ENCODE results near the gene TTC28.

The TTC28 gene

GRCh38 chr22:28048529-28048928 is 631.1 kb downstream of the TTC28 start (continued):
- no peak for TF ChIP-seq GLIS1 (tag by site-specific recombination; IDR thresholded peaks at IDR 0.05)
- TF ChIP-seq ZNF223 (tag by site-specific recombination; IDR thresholded peaks at IDR 0.05): no peak
- TF ChIP-seq ZNF274 (IDR thresholded peaks at IDR 0.05; ENCODE audit: low read length): no peak
- no peak for TF ChIP-seq ZNF274 (tag by site-specific recombination; IDR thresholded peaks at IDR 0.05; ENCODE audit: borderline replicate concordance)

- H3K27ac ChIP-seq (ENCODE audit: extremely low read depth, low read depth, low read length): no peak overlapping the region
- ChIA-PET POLR2A (no interaction called here), CTCF (interaction anchor here (0.7 to 8.1 kb wide), 2 partner anchors 276 to 546 kb away, joined by 4 to 72 read pairs; no protein-coding TSS in a partner anchor)
- H3K9me3 ChIP-seq (ENCODE audit: control insufficient read depth, insufficient read depth, low read depth, low read length): no peaks in the 10 kb centered on the region
- no peaks in the 10 kb centered on the region for H3K4me1 ChIP-seq (ENCODE audit: control insufficient read depth, insufficient read depth, low read length)
- no peak overlapping the region for H3K4me3 ChIP-seq (ENCODE audit: low read depth, low read length)
- H3K36me3 ChIP-seq (ENCODE audit: control insufficient read depth in 2 of 2, insufficient read depth in 1 of 2, low read length in 2 of 2): no peaks in the 10 kb centered on the region
- TF ChIP-seq BCL11A (tag by site-specific recombination; IDR thresholded peaks at IDR 0.05; ENCODE audit: low read depth): no peak
- no peak for TF ChIP-seq ZNF701 (tag by site-specific recombination; IDR thresholded peaks at IDR 0.05)
- no peak for TF ChIP-seq ZNF580 (tag by site-specific recombination; IDR thresholded peaks at IDR 0.05)
These were observed 631.9 kb downstream of the TTC28 start for GRCh38 chr22:28047740-28048139.

GRCh38 chr22:28046100-28046499 is 633.5 kb downstream of the TTC28 start:
- CTCF ChIA-PET: interaction anchor here (0.6 to 0.9 kb wide), 2 partner anchors 117 to 783 kb away, joined by 3 to 5 read pairs; no protein-coding TSS in a partner anchor
- H3K27ac ChIP-seq (ENCODE audit: extremely low read depth, low read depth, low read length): no peak overlapping the region
- H3K4me1 ChIP-seq (ENCODE audit: control insufficient read depth, insufficient read depth, low read length): no peaks in the 10 kb centered on the region
- no peak overlapping the region for H3K4me3 ChIP-seq (ENCODE audit: low read depth, low read length)
- TF ChIP-seq ZBTB26 (tag by site-specific recombination; optimal IDR thresholded peaks at IDR 0.05) (no peak), ZNF600 (tag by site-specific recombination; IDR thresholded peaks at IDR 0.05) (no peak), TRIM28 (IDR thresholded peaks at IDR 0.05; ENCODE audit: borderline replicate concordance, low read length) (no peak), ZEB2 (tag by site-specific recombination; IDR thresholded peaks at IDR 0.05) (no peak), PBX3 (CRISPR knock-in tag; IDR thresholded peaks at IDR 0.05) (no peak), WT1 (tag by site-specific recombination; IDR thresholded peaks at IDR 0.05) (no peak), ZNF221 (tag by site-specific recombination; IDR thresholded peaks at IDR 0.05; ENCODE audit: borderline replicate concordance) (no peak), ZNF514 (tag by site-specific recombination; IDR thresholded peaks at IDR 0.05) (no peak), ZNF704 (tag by site-specific recombination; IDR thresholded peaks at IDR 0.05) (no peak), KLF9 (tag by site-specific recombination; IDR thresholded peaks at IDR 0.05; ENCODE audit: low read depth) (no peak)
- no peaks in the 10 kb centered on the region for H3K36me3 ChIP-seq (ENCODE audit: control insufficient read depth in 2 of 2, insufficient read depth in 1 of 2, low read length in 2 of 2)
- POLR2A ChIA-PET: no interaction called here
- H3K9me3 ChIP-seq (ENCODE audit: control insufficient read depth, insufficient read depth, low read depth, low read length): no peaks in the 10 kb centered on the region

GRCh38 chr22:28044546-28045173 is 635.0 kb downstream of the TTC28 start:
- H3K36me3 ChIP-seq (ENCODE audit: control insufficient read depth in 2 of 2, insufficient read depth in 1 of 2, low read length in 2 of 2): no peaks in the 10 kb centered on the region
- no peaks in the 10 kb centered on the region for H3K4me1 ChIP-seq (ENCODE audit: control insufficient read depth, insufficient read depth, low read length)
- CTCF ChIA-PET: interaction anchor here (1.6 kb wide), 1 partner anchor 555 kb away, joined by 4 read pairs; no protein-coding TSS in a partner anchor
- H3K9me3 ChIP-seq (ENCODE audit: control insufficient read depth, insufficient read depth, low read depth, low read length): no peaks in the 10 kb centered on the region
- no peak overlapping the region for H3K4me3 ChIP-seq (ENCODE audit: low read depth, low read length)
- POLR2A ChIA-PET: no interaction called here
- H3K27ac ChIP-seq (ENCODE audit: extremely low read depth, low read depth, low read length): no peak overlapping the region
- no peak for TF ChIP-seq SCRT2 (tag by site-specific recombination; IDR thresholded peaks at IDR 0.05)
- TF ChIP-seq ZNF558 (tag by site-specific recombination; IDR thresholded peaks at IDR 0.05): no peak
- no peak for TF ChIP-seq GLIS1 (tag by site-specific recombination; IDR thresholded peaks at IDR 0.05)
- TF ChIP-seq ZNF398 (tag by site-specific recombination; IDR thresholded peaks at IDR 0.05): no peak
- no peak for TF ChIP-seq ZNF473 (tag by site-specific recombination; IDR thresholded peaks at IDR 0.05)
- no peak for TF ChIP-seq INSM2 (tag by site-specific recombination; IDR thresholded peaks at IDR 0.05)
- TF ChIP-seq SP2 (tag by site-specific recombination; IDR thresholded peaks at IDR 0.05): no peak
- no peak for TF ChIP-seq HOXA7 (CRISPR knock-in tag; IDR thresholded peaks at IDR 0.05; ENCODE audit: borderline replicate concordance)

Measured in HEK293 (cell line).